ENCODE data around the gene SLC37A1. TPM values are rescaled to one million over a fixed set of nuclear protein-coding genes. Genes with fewer than 3 reads are reported as not detected.

The SLC37A1 gene
- total RNA-seq, 1 experiment from 2014 or later: 37.7 TPM

DNA sequence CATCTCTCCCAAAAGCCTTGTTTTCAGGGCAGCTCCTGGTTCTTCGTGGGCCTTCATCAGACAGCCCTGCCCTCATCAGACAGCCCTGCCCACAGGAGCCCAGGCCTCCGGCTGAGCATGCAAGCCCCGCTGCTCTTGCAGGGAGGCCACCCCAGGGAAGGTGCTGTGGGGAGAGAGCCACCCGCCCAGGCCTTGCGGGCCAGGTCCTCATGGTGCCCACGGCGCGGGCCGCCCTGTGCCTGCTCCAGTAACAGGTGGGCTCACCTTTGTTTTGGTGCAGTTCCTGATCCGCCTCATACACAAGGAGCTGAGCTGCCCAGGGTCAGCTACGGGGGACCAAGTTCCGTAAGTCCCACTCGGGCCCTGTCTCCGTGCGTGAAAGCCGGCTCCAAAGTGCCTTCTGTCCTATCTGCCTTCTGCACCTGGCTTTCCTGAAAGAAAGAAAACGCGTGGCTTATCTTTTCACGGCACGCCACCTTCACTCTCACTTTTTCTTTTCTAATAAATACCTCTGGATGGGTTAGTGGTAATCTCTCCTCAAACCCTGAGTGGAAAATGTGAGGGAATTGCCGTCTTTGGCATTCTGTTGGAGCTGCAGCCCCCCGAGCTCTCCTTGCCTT, 65.9 kb downstream of the SLC37A1 start:
- Histone ChIP-seq H3K18ac (ENCODE audit: insufficient read length, low read depth, low read length) (no peak overlapping the region), H3K56ac (ENCODE audit: insufficient read length, low read depth, low read length) (no peak overlapping the region), H4K5ac (ENCODE audit: insufficient read length, low read depth, low read length) (no peak overlapping the region), H3K27ac (ENCODE audit: insufficient read length, low read depth, low read length) (no peak overlapping the region), H3K4me1 (ENCODE audit: insufficient read depth, low read length) (no peaks in the 10 kb centered on the region), H3K4me2 (ENCODE audit: insufficient read depth, insufficient read length, low read length) (no peak overlapping the region), H2BK5ac (ENCODE audit: insufficient read length, low read length) (no peak overlapping the region), H2BK12ac (ENCODE audit: insufficient read length, low read depth, low read length) (no peak overlapping the region), H2BK15ac (ENCODE audit: low read depth, low read length) (no peak overlapping the region), H3K79me2 (ENCODE audit: insufficient read depth, low read length) (no peaks in the 10 kb centered on the region), H2AFZ (ENCODE audit: low read length) (no peak overlapping the region), H3K14ac (ENCODE audit: insufficient read depth, low read length) (no peak overlapping the region), H3K9me3 (ENCODE audit: control insufficient read depth, low read depth, low read length) (no peaks in the 10 kb centered on the region), H3K4ac (ENCODE audit: low read depth, low read length) (no peak overlapping the region), H4K91ac (ENCODE audit: insufficient read length, low read depth, low read length) (no peak overlapping the region), H3K27me3 (ENCODE audit: insufficient read depth, low read length) (no peaks in the 10 kb centered on the region), H2AK5ac (ENCODE audit: insufficient read length, low read length) (no peak overlapping the region), H2BK20ac (ENCODE audit: low read depth, low read length, poor library complexity, severe bottlenecking) (no peak overlapping the region), H3K79me1 (ENCODE audit: insufficient read depth, low read depth, low read length, poor library complexity, severe bottlenecking) (no peaks in the 10 kb centered on the region), H3T11ph (ENCODE audit: low read length) (no peak overlapping the region), H3K23me2 (ENCODE audit: insufficient read length, low read depth, low read length, poor library complexity, severe bottlenecking) (peaks cover 3% of the 10 kb centered on the region), H4K8ac (replicated peaks; ENCODE audit: insufficient read length, low read depth, low read length) (no peak overlapping the region), H2BK120ac (ENCODE audit: low read depth, low read length, poor library complexity, severe bottlenecking) (no peak overlapping the region), H3K23ac (ENCODE audit: insufficient read length, low read depth, low read length) (no peak overlapping the region), H3K9ac (ENCODE audit: extremely low read depth, insufficient read length, low read length) (no peak overlapping the region), H4K20me1 (ENCODE audit: control insufficient read depth, insufficient read depth, insufficient read length) (no peaks in the 10 kb centered on the region)
- TF ChIP-seq, protein P1, sequence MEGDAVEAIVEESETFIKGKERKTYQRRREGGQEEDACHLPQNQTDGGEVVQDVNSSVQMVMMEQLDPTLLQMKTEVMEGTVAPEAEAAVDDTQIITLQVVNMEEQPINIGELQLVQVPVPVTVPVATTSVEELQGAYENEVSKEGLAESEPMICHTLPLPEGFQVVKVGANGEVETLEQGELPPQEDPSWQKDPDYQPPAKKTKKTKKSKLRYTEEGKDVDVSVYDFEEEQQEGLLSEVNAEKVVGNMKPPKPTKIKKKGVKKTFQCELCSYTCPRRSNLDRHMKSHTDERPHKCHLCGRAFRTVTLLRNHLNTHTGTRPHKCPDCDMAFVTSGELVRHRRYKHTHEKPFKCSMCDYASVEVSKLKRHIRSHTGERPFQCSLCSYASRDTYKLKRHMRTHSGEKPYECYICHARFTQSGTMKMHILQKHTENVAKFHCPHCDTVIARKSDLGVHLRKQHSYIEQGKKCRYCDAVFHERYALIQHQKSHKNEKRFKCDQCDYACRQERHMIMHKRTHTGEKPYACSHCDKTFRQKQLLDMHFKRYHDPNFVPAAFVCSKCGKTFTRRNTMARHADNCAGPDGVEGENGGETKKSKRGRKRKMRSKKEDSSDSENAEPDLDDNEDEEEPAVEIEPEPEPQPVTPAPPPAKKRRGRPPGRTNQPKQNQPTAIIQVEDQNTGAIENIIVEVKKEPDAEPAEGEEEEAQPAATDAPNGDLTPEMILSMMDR (conservative IDR thresholded peaks at IDR 0.05): no peak
- H3K36me3 Mint-ChIP-seq (ENCODE audit: insufficient read depth in 1 of 3, low read depth in 3 of 3): peaks cover 24 to 42% (median 41%) of the 10 kb centered on the region in 3 experiments
- DNase-seq: no peak
- H3K4me1 Mint-ChIP-seq: peaks cover 0 to 4% of the 10 kb centered on the region in 2 experiments; a peak in 1 of 4 replicates
- no CpG with 5 or more reads among the region's 22 CpGs for whole genome bisulfite sequencing (ENCODE audit: extremely low coverage, insufficient read length, low lambda C conversion rate)
- no peaks in the 10 kb centered on the region; the same call in none of the 2 replicates for H3K27me3 Mint-ChIP-seq (ENCODE audit: low read depth)
- H3K9me3 Mint-ChIP-seq: peaks cover 14 to 23% of the 10 kb centered on the region in 2 experiments
- no peak overlapping the region for H3K27ac Mint-ChIP-seq
- no peak overlapping the region for H3K4me3 Mint-ChIP-seq
